ENCODE measurements around the gene QSOX2. TPM values are rescaled to one million over a fixed set of nuclear protein-coding genes. Genes with fewer than 3 reads are reported as not detected.

Gene QSOX2
- total RNA-seq, 1 experiment from 2014 or later, result 9.9 TPM

- peak overlapping the region; percentile 77 for H3K4me2 ChIP-seq (ENCODE audit: low read length)
- H3K9me2 ChIP-seq (replicated peaks; ENCODE audit: low read length), result no peaks in the 10 kb centered on the region
- H3K9ac ChIP-seq (ENCODE audit: low read length), result peak overlapping the region; percentile 49
- peak overlapping the region; percentile 87 for H3K27ac ChIP-seq (ENCODE audit: low read length)
- 0 out of 2 replicates have a peak overlapping the region, but pooled peaks have one; percentile 51 for H3K4me3 ChIP-seq (ENCODE audit: low read length)
- peaks cover 5% of the 10 kb centered on the region; the same call in 1 of the 2 replicates for H3K36me3 ChIP-seq (ENCODE audit: low read depth, low read length)
- DNase-seq, result peak; percentile 52
- intact Hi-C loops (cut with micrococcal nuclease), result no loop called here
- H3K79me2 ChIP-seq (ENCODE audit: low read length), result peaks cover 41% of the 10 kb centered on the region
- TF ChIP-seq EZH2 (IDR thresholded peaks at IDR 0.05; ENCODE audit: low read length, unreplicated experiment) (no peak), CTCF (conservative IDR thresholded peaks at IDR 0.05; ENCODE audit: low read depth, low read length) (no peak), EZH2phosphoT487 (IDR thresholded peaks at IDR 0.05; ENCODE audit: borderline replicate concordance, low read length) (no peak)
- H4K20me1 ChIP-seq (ENCODE audit: low read length), result no peaks in the 10 kb centered on the region
- no peaks in the 10 kb centered on the region for H3F3A ChIP-seq (ENCODE audit: low read length, unreplicated experiment)
- no peaks in the 10 kb centered on the region for H3K9me3 ChIP-seq (ENCODE audit: low read length)
- CTCF ChIA-PET, result no interaction called here
- BruUV-seq (replicated peaks), result no TSS peak
- peaks cover 30% of the 10 kb centered on the region for H3K4me1 ChIP-seq (ENCODE audit: insufficient read depth, low read length)
- peak; percentile 37 for ATAC-seq
- H3K27me3 ChIP-seq (ENCODE audit: low read length), result no peaks in the 10 kb centered on the region
- POLR2A ChIA-PET (ENCODE audit: unreplicated experiment), result interaction anchor here (0.6 kb wide), 1 partner anchor 373 kb away, joined by 4 read pairs; no protein-coding TSS in a partner anchor
- H2AFZ ChIP-seq (ENCODE audit: low read length), result no peak overlapping the region
Observed at GRCh38 chr9:136229096-136230065, 16.2 kb downstream of the QSOX2 start.

GRCh38 chr9:136228107-136228875 is 17.3 kb downstream of the QSOX2 start:
- Histone ChIP-seq H3K9me3 (ENCODE audit: low read length) (no peaks in the 10 kb centered on the region), H3K9me2 (replicated peaks; ENCODE audit: low read length) (no peaks in the 10 kb centered on the region), H3K4me2 (ENCODE audit: low read length) (peak overlapping the region; percentile 77), H3K27me3 (ENCODE audit: low read length) (no peaks in the 10 kb centered on the region), H3K27ac (ENCODE audit: low read length) (peak overlapping the region; percentile 87), H3K4me1 (ENCODE audit: insufficient read depth, low read length) (peaks cover 30% of the 10 kb centered on the region), H3K79me2 (ENCODE audit: low read length) (peaks cover 38% of the 10 kb centered on the region), H3K9ac (ENCODE audit: low read length) (peak overlapping the region; percentile 49), H3F3A (ENCODE audit: low read length, unreplicated experiment) (no peaks in the 10 kb centered on the region), H3K4me3 (ENCODE audit: low read length) (peak overlapping the region; percentile 51), H3K36me3 (ENCODE audit: low read depth, low read length) (peaks cover 5% of the 10 kb centered on the region; the same call in 1 of the 2 replicates), H2AFZ (ENCODE audit: low read length) (no peak overlapping the region), H4K20me1 (ENCODE audit: low read length) (no peaks in the 10 kb centered on the region)
- POLR2A ChIA-PET (ENCODE audit: unreplicated experiment), result interaction anchor here (0.6 kb wide), 1 partner anchor 372 kb away, joined by 4 read pairs; no protein-coding TSS in a partner anchor
- intact Hi-C loops (cut with micrococcal nuclease), result no loop called here
- CTCF ChIA-PET, result interaction anchor here (0.6 to 1.3 kb wide), 3 partner anchors 9 to 135 kb away, joined by 3 to 8 read pairs (median 5); partner anchors contain the start of gene DNLZ
- ATAC-seq (peak; percentile 88), DNase-seq (peak; percentile 92)
- TF ChIP-seq CTCF (conservative IDR thresholded peaks at IDR 0.05; ENCODE audit: low read depth, low read length) (no peak), EZH2 (IDR thresholded peaks at IDR 0.05; ENCODE audit: low read length, unreplicated experiment) (no peak), EZH2phosphoT487 (IDR thresholded peaks at IDR 0.05; ENCODE audit: borderline replicate concordance, low read length) (no peak)
- BruUV-seq (replicated peaks), result no TSS peak

Data from PC-3 (cell line).